Measurements from ENCODE around the gene MLN. TPM values are rescaled to one million over a fixed set of nuclear protein-coding genes. Genes with fewer than 3 reads are reported as not detected.
A peak's percentile ranks its signal among the peaks of the same experiment; 100 is the strongest.

MLN gene
- total and polyA plus RNA-seq, 2 experiments from 2014 or later: not detected

- Histone ChIP-seq H3K9me2 (ENCODE audit: insufficient read depth) (no peaks in the 10 kb centered on the region), H3K4me1 (ENCODE audit: insufficient read depth) (peaks cover 22% of the 10 kb centered on the region), H3K27ac (ENCODE audit: low read depth) (no peak overlapping the region), H3K4me2 (no peak overlapping the region), H3K4me3 (no peak overlapping the region), H3K79me2 (replicated peaks; ENCODE audit: insufficient read depth) (no peaks in the 10 kb centered on the region), H4K20me1 (replicated peaks; ENCODE audit: insufficient read depth) (no peaks in the 10 kb centered on the region), H3K27me3 (ENCODE audit: insufficient read depth) (no peaks in the 10 kb centered on the region), H3F3A (replicated peaks; ENCODE audit: low read depth) (no peaks in the 10 kb centered on the region), H2AFZ (no peak overlapping the region), H3K36me3 (ENCODE audit: insufficient read depth) (no peaks in the 10 kb centered on the region)
- Mint-ChIP-seq H3K27me3 (ENCODE audit: insufficient read depth, low read depth, poor library complexity) (peaks cover 18% of the 10 kb centered on the region), H3K27ac (no peak overlapping the region), H3K4me3 (no peak overlapping the region), H3K4me1 (peaks cover 28% of the 10 kb centered on the region), H3K9me3 (peaks cover 26% of the 10 kb centered on the region), H3K36me3 (ENCODE audit: low read depth) (peaks cover 16% of the 10 kb centered on the region)
- DNase-seq (ENCODE audit: low spot score) (no peak), ATAC-seq (no peak)
- no peak for TF ChIP-seq ETS1 (IDR thresholded peaks at IDR 0.05)
- no peak for TF ChIP-seq EZH2 (IDR thresholded peaks at IDR 0.05; ENCODE audit: low read depth, unreplicated experiment)
- no peak for TF ChIP-seq ZNF114 (CRISPR knock-in tag; IDR thresholded peaks at IDR 0.05)
These were observed 33.1 kb upstream of the MLN start for GRCh38 chr6:33836806-33837469.

GRCh38 chr6:33834401-33835392 is 30.9 kb upstream of the MLN start:
- no peak for ATAC-seq
- Mint-ChIP-seq H3K27ac (no peak overlapping the region), H3K4me3 (no peak overlapping the region), H3K4me1 (peaks cover 29% of the 10 kb centered on the region), H3K27me3 (ENCODE audit: insufficient read depth, low read depth, poor library complexity) (peaks cover 16% of the 10 kb centered on the region), H3K36me3 (ENCODE audit: low read depth) (peaks cover 16% of the 10 kb centered on the region), H3K9me3 (peaks cover 27% of the 10 kb centered on the region)
- Histone ChIP-seq H3K36me3 (ENCODE audit: insufficient read depth) (no peaks in the 10 kb centered on the region), H3F3A (replicated peaks; ENCODE audit: low read depth) (no peaks in the 10 kb centered on the region), H3K4me3 (no peak overlapping the region), H3K4me1 (ENCODE audit: insufficient read depth) (peaks cover 19% of the 10 kb centered on the region), H3K9me2 (ENCODE audit: insufficient read depth) (no peaks in the 10 kb centered on the region), H3K27ac (ENCODE audit: low read depth) (no peak overlapping the region), H3K27me3 (ENCODE audit: insufficient read depth) (no peaks in the 10 kb centered on the region), H4K20me1 (replicated peaks; ENCODE audit: insufficient read depth) (no peaks in the 10 kb centered on the region), H2AFZ (peak overlapping the region; percentile 52; the same call in 1 of the 2 replicates), H3K4me2 (no peak overlapping the region), H3K79me2 (replicated peaks; ENCODE audit: insufficient read depth) (no peaks in the 10 kb centered on the region)
- no peak for TF ChIP-seq ETS1 (IDR thresholded peaks at IDR 0.05)
- TF ChIP-seq CTCF (conservative IDR thresholded peaks at IDR 0.05; ENCODE audit: low read depth in 2 of 2): no peak
- no peak for TF ChIP-seq ZNF331 (CRISPR knock-in tag; IDR thresholded peaks at IDR 0.05; ENCODE audit: low read depth)
- no peak for TF ChIP-seq EZH2phosphoT487 (IDR thresholded peaks at IDR 0.05; ENCODE audit: unreplicated experiment)
- TF ChIP-seq CREB1 (CRISPR knock-in tag; IDR thresholded peaks at IDR 0.05; ENCODE audit: low read depth): no peak
- no peak for DNase-seq (ENCODE audit: low spot score)
